HepG2 (cell line): ENCODE results near the gene DLG5. TPM values are rescaled to one million over a fixed set of nuclear protein-coding genes. Genes with fewer than 3 reads are reported as not detected.
A peak's percentile ranks its signal among the peaks of the same experiment; 100 is the strongest.

Source experiments
- ATF7 ChIP-seq, 2 experiments: fragments of 450-650 bp in 1 of 2; sonication (generic) in 1 of 2; formaldehyde crosslinking in 1 of 2; IDR thresholded peaks; 2 replicates each; pipeline versions ENCODE4 v1.4.0 to v1.6.1; 2016 to 2020; ENCODE audit warnings: antibody characterized with exemption in 1 of 2, mild to moderate bottlenecking in 1 of 2, missing genetic modification reagents in 1 of 2
- CC2D1A ChIP-seq: sonication (generic); formaldehyde crosslinking; IDR thresholded peaks from 2 replicates; pipeline ENCODE4 v1.8.1; 2023; ENCODE audit warnings: mild to moderate bottlenecking, missing genetic modification reagents
- ELF1 ChIP-seq: sonication (generic); formaldehyde crosslinking; IDR thresholded peaks from 2 replicates; pipeline ENCODE4 v1.4.0; 2020; ENCODE audit warnings: missing genetic modification reagents
- ELF3 ChIP-seq: IDR thresholded peaks from 2 replicates; pipeline ENCODE4 v1.6.1; 2016; ENCODE audit warnings: missing genetic modification reagents, missing compliant biosample characterization
- GATAD2A ChIP-seq: IDR thresholded peaks from 2 replicates; pipeline ENCODE4 v1.6.1; 2016
- HOMEZ ChIP-seq: IDR thresholded peaks from 2 replicates; pipeline ENCODE4 v1.6.1; 2016; ENCODE audit warnings: low read depth
- HOXA3 ChIP-seq: sonication (generic); formaldehyde crosslinking; IDR thresholded peaks from 2 replicates; pipeline ENCODE4 v1.5.0; 2020; ENCODE audit warnings: missing genetic modification reagents
- KAT7 ChIP-seq: IDR thresholded peaks from 2 replicates; pipeline ENCODE4 v1.6.1; 2018; ENCODE audit warnings: borderline replicate concordance, missing compliant biosample characterization
- KDM6A ChIP-seq: IDR thresholded peaks from 2 replicates; pipeline ENCODE4 v1.6.1; 2016; ENCODE audit warnings: low read depth
- MAF1 ChIP-seq: sonication (generic); formaldehyde crosslinking; IDR thresholded peaks from 2 replicates; pipeline ENCODE4 v1.5.0; 2020; ENCODE audit warnings: missing genetic modification reagents, borderline replicate concordance
- MTA1 ChIP-seq: sonication (generic); formaldehyde crosslinking; IDR thresholded peaks from 2 replicates; pipeline ENCODE4 v1.4.0; 2020; ENCODE audit warnings: missing genetic modification reagents, mild to moderate bottlenecking, borderline replicate concordance
- NCOA2 ChIP-seq: sonication (generic); formaldehyde crosslinking; IDR thresholded peaks from 2 replicates; pipeline ENCODE4 v1.8.0; 2022; ENCODE audit warnings: inconsistent platforms
- NR2C2 ChIP-seq: sonication (generic); formaldehyde crosslinking; IDR thresholded peaks from 2 replicates; pipeline ENCODE4 v1.4.0; 2020; ENCODE audit warnings: missing genetic modification reagents, mild to moderate bottlenecking, moderate library complexity, borderline replicate concordance
- SNAPC5 ChIP-seq: sonication (generic); formaldehyde crosslinking; IDR thresholded peaks from 2 replicates; pipeline ENCODE4 v1.8.1; 2023; ENCODE audit warnings: mild to moderate bottlenecking, missing genetic modification reagents, borderline replicate concordance
- TAF15 ChIP-seq: fragments of 200-400 bp; formaldehyde crosslinking; IDR thresholded peaks from one replicate; pipeline ENCODE4 v1.6.1; 2018; ENCODE audit warnings: mild to moderate bottlenecking, low read depth, low read length; ENCODE audit not compliant: poor library complexity, severe bottlenecking
- TEAD3 ChIP-seq: optimal IDR thresholded peaks from 2 replicates; pipeline ENCODE3; 2016; ENCODE audit warnings: borderline replicate concordance
- TP53 ChIP-seq: sonication (generic); formaldehyde crosslinking; conservative IDR thresholded peaks from 2 replicates; pipeline ENCODE4 v1.4.0; 2020; ENCODE audit warnings: missing genetic modification reagents
- ZBED4 ChIP-seq: sonication (generic); formaldehyde crosslinking; IDR thresholded peaks from 2 replicates; pipeline ENCODE4 v1.4.0; 2020; ENCODE audit warnings: missing genetic modification reagents, borderline replicate concordance
- ZC3H4 ChIP-seq: sonication (generic); formaldehyde crosslinking; IDR thresholded peaks from 2 replicates; pipeline ENCODE4 v1.4.0; 2020; ENCODE audit warnings: missing genetic modification reagents, borderline replicate concordance
- ZNF317 ChIP-seq: sonication (generic); formaldehyde crosslinking; IDR thresholded peaks from 2 replicates; pipeline ENCODE4 v1.5.0; 2020; ENCODE audit warnings: mild to moderate bottlenecking, missing genetic modification reagents
- ZNF574 ChIP-seq: sonication (generic); formaldehyde crosslinking; IDR thresholded peaks from 2 replicates; pipeline ENCODE4 v1.4.0; 2020; ENCODE audit warnings: missing genetic modification reagents
- ZNF850 ChIP-seq: sonication (generic); formaldehyde crosslinking; conservative IDR thresholded peaks from 2 replicates; pipeline ENCODE4 v1.9.0; 2021; ENCODE audit warnings: mild to moderate bottlenecking, missing genetic modification reagents
- polyA plus RNA-seq, 8 experiments: library from polyadenylated mRNA; depleted of rRNA in 3 of 8; stranded (reverse) in 7 of 8; unstranded in 1 of 8; fragments of >200 nt; fragmentation: Illumina TruSeq in 4 of 8; extraction: Trizol in 4 of 8; gene quantifications; 2 replicates each; pipeline versions ENCODE4 v1.2.1 to v1.2.3, GENCODE V29; 2011 to 2016; ENCODE audit warnings: low read depth in 4 of 8, missing spikeins in 1 of 8, mixed read lengths in 1 of 8; ENCODE audit not compliant: insufficient read depth in 1 of 8
- total RNA-seq, 5 experiments: library from RNA; depleted of rRNA; stranded (reverse); fragments of >200 nt; fragmentation: Illumina TruSeq; extraction: Trizol; gene quantifications; 2 replicates each; pipeline ENCODE4 v1.2.3, GENCODE V29; 2016; ENCODE audit warnings: low read depth in 1 of 5

Gene DLG5
- total and polyA plus RNA-seq, 2 of the 13 experiments (the other 11 are each of a cell fraction or from before 2014, with no cell fraction given), result 15.5 to 18.2 TPM

GRCh38 chr10:77889277-77889903, 37.2 kb downstream of the DLG5 start (continued):
- TF ChIP-seq ZNF574 (peak; percentile 43), KAT7 (CRISPR knock-in tag) (no peak), SNAPC5 (no peak), HOMEZ (no peak), TEAD3 (peak; percentile 32), MTA1 (CRISPR knock-in tag) (no peak; the same call in 1 of the 2 replicates), ELF3 (no peak; the same call in 1 of the 2 replicates), TP53 (CRISPR knock-in tag) (no peak), NR2C2 (CRISPR knock-in tag) (no peak), GATAD2A (CRISPR knock-in tag) (peak; percentile 74), NCOA2 (CRISPR knock-in tag) (0 out of 2 replicates have a peak, but pooled peaks have one; percentile 19), ELF1 (CRISPR knock-in tag) (no peak), CC2D1A (CRISPR knock-in tag) (no peak), ZNF317 (CRISPR knock-in tag) (no peak), ZNF850 (CRISPR knock-in tag) (no peak), KDM6A (CRISPR knock-in tag) (no peak), HOXA3 (CRISPR knock-in tag) (peak; percentile 62), ZBED4 (peak; percentile 72; the same call in 1 of the 2 replicates), ATF7 (IDR thresholded peaks at IDR 0.05) (no peak), ATF7 (CRISPR knock-in tag; IDR thresholded peaks at IDR 0.05) (no peak), TAF15 (no peak), MAF1 (CRISPR knock-in tag) (no peak), ZC3H4 (CRISPR knock-in tag) (no peak)
